Upper lobe of right lung (tissue), 1 donor: ENCODE measurements around the gene MYADML2. TPM values are rescaled to one million over a fixed set of nuclear protein-coding genes. Genes with fewer than 3 reads are reported as not detected.
"Not testable (repeated sequence)": the region's sequence is repeated elsewhere in the genome, so short reads cannot be mapped to it uniquely, and the experiment has no call there.

Experiments
- ATAC-seq: fragments of 200-7000 bp; cut with Tn5 transposase; one replicate; pipeline ENCODE4 v1.9.1; 2020; ENCODE audit warnings: mild to moderate bottlenecking, moderate library complexity
- DNase-seq: peaks from one replicate; pipeline ENCODE4 v3.0.0-alpha.2; 2020
- H3K27ac ChIP-seq: fragments of 200-600 bp; one replicate; pipeline ENCODE4 v1.8.0; 2022
- H3K27me3 ChIP-seq: fragments of 200-600 bp; one replicate; pipeline ENCODE4 v1.8.0; 2022; ENCODE audit warnings: mild to moderate bottlenecking
- H3K36me3 ChIP-seq: fragments of 200-600 bp; one replicate; pipeline ENCODE4 v1.8.0; 2022
- H3K4me1 ChIP-seq: fragments of 200-600 bp; one replicate; pipeline ENCODE4 v1.8.0; 2022
- H3K4me3 ChIP-seq: fragments of 200-600 bp; one replicate; pipeline ENCODE4 v1.8.0; 2022; ENCODE audit warnings: mild to moderate bottlenecking
- H3K9me3 ChIP-seq: fragments of 200-600 bp; one replicate; pipeline ENCODE4 v1.8.0; 2022
- intact Hi-C: fragments of 100-400 bp; cut with DNase I; formaldehyde crosslinking; loops from one replicate; pipeline ENCODE4 v1.11.0; 2022
- total RNA-seq: library from RNA; stranded (reverse); fragmentation: NEBNext Ultra II Directional; extraction: Animal tissue kit (Norgen Biotek cat#: 25700); gene quantifications from one replicate; pipeline ENCODE4 v1.2.1, GENCODE V29; 2021
- TF ChIP-seq, protein P1 (sequence below): fragments of 200-600 bp; IDR thresholded peaks from one replicate; pipeline ENCODE4 v1.8.0; 2022; ENCODE audit warnings: antibody characterized with exemption
- donor health status: DM: no; HTN: yes; CAD: no; lungs with severe emphysema.

Gene MYADML2
- total RNA-seq, 1 donor from 2014 or later: not detected

DNA sequence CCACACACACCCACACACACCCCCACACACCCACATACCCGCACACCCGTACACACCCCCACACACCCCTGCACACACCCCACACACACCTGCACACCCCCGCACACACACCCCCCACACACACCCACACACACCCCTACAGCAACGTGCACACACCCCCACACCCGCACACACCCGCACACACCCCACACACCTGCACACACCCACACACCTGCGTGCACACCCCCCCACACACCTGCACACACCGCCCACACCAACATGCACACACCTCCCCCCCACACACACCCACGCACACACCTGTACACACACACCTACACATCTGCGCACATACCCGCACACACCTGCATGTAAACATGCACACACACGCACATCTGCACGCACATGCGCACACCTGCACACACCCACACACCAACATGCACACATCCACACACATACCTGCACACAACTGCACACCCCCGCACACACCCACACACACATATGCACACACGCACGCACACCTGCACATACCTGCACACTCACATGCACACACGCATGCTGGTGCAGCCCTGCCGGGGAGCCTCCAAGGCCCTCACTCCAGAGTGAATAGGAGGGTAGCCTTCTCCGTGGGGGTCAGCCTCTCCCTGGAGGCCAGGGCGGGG is 37.9 kb upstream of the MYADML2 start:
- intact Hi-C loops: no loop called here
- Histone ChIP-seq H3K4me3 (no peak overlapping the region), H3K4me1 (peaks cover 9% of the 10 kb centered on the region), H3K9me3 (no peaks in the 10 kb centered on the region), H3K27me3 (no peaks in the 10 kb centered on the region), H3K27ac (no peak overlapping the region), H3K36me3 (peaks cover 26% of the 10 kb centered on the region)
- TF ChIP-seq, protein P1, sequence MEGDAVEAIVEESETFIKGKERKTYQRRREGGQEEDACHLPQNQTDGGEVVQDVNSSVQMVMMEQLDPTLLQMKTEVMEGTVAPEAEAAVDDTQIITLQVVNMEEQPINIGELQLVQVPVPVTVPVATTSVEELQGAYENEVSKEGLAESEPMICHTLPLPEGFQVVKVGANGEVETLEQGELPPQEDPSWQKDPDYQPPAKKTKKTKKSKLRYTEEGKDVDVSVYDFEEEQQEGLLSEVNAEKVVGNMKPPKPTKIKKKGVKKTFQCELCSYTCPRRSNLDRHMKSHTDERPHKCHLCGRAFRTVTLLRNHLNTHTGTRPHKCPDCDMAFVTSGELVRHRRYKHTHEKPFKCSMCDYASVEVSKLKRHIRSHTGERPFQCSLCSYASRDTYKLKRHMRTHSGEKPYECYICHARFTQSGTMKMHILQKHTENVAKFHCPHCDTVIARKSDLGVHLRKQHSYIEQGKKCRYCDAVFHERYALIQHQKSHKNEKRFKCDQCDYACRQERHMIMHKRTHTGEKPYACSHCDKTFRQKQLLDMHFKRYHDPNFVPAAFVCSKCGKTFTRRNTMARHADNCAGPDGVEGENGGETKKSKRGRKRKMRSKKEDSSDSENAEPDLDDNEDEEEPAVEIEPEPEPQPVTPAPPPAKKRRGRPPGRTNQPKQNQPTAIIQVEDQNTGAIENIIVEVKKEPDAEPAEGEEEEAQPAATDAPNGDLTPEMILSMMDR: no peak
- ATAC-seq: no peak
- no peak for DNase-seq

DNA sequence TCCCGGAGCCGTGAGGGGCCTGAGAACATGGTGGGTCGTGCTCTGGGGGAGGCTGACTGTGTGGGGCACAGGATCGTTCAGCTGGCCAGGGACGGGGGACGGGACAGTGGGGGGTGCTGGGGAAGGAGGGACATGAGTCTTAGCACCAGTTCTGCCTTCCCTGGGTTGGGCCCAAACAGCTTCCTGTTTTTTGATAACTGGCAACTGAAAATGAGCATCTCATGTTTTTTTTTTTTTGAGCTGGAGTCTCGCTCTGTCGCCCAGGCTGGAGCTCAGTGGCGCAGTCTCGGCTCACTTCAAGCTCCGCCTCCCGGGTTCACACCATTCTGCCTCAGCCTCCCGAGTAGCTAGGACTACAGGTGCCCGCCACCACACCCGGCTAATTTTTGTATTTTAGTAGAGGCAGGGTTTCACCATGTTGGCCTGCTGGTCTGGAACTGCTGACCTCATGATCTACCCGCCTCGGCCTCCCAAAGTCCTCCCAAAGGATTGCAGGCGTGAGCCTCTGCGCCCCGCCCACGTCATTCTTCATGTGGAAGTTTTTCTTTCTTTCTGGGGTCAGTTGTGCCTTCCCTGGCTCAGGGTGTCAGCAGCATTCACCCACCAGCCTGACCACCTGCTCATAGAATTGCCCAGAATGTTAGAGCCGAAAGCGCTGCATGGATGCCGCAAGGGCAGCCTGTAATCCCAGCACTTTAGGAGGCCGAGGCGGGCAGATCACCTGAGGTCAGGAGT is 36.8 kb upstream of the MYADML2 start:
- no peak for DNase-seq
- peaks cover 26% of the 10 kb centered on the region for H3K36me3 ChIP-seq
- intact Hi-C loops: no loop called here

DNA sequence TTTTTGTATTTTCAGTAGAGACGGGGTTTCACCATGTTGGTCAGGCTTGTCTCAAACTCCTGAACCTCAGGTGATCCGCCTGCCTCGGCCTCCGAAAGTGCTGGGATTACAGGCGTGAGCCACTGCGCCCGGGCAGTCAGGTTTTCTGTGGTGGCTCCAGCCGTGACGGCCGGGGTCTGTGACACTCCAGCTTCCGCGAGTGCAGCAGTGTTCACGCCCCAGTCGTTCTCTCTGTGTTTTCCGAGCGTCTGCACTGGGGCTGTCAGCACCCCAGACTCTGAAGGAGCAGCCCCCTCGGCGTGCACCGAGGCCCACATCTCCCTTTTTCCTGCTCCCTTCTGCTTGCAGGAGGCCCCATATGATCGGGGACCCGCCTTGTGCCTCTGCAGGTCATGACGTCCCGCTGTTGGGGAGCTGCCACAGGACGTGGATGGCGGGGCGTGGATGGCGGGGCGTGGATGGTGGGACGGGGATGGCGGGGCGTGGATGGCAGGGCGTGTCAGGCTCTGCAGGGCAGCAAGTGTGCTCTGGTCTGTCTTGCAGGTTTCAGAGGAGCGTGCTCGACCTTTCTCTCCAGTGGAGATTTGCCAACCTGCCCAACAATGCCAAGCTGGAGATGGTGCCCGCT is 36.1 kb upstream of the MYADML2 start:
- H3K9me3 ChIP-seq: no peaks in the 10 kb centered on the region
- ATAC-seq (no peak), DNase-seq (no peak)
- H3K27ac ChIP-seq: no peak overlapping the region
- intact Hi-C loops: no loop called here
- H3K4me3 ChIP-seq: no peak overlapping the region
- peaks cover 16% of the 10 kb centered on the region for H3K4me1 ChIP-seq
- no peaks in the 10 kb centered on the region for H3K27me3 ChIP-seq
- TF ChIP-seq, protein P1: no peak
- peaks cover 26% of the 10 kb centered on the region for H3K36me3 ChIP-seq

More for the DNA sequence above, 36.8 kb upstream of the MYADML2 start:
- Histone ChIP-seq H3K27me3 (no peaks in the 10 kb centered on the region), H3K4me3 (no peak overlapping the region), H3K4me1 (peaks cover 11% of the 10 kb centered on the region), H3K9me3 (no peaks in the 10 kb centered on the region), H3K27ac (no peak overlapping the region)
- ATAC-seq: no peak
- TF ChIP-seq, protein P1: no peak

DNA sequence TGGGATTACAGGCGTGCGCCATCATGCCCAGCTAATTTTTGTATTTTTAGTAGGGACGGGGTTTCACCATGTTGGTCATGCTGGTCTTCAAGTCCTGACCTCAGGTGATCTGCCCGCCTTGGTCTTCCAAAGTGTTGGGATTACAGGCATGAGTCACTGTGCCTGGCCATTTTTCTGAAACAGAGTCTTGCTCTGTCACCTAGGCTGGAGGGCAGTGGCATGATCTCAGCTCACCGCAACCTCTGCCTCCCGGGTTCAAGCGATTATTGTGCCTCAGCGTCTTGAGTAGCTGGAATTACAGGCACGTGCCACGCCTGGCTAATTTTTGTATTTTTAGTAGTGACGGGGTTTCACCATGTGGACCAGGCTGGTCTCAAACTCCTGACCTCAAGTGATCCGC is 34.5 kb upstream of the MYADML2 start:
- H3K27me3 ChIP-seq, H3K9me3 ChIP-seq, intact Hi-C loops, H3K27ac ChIP-seq, ATAC-seq, H3K4me3 ChIP-seq, DNase-seq: not testable (repeated sequence)
- H3K36me3 ChIP-seq: peaks cover 24% of the 10 kb centered on the region
- peaks cover 22% of the 10 kb centered on the region for H3K4me1 ChIP-seq

DNA sequence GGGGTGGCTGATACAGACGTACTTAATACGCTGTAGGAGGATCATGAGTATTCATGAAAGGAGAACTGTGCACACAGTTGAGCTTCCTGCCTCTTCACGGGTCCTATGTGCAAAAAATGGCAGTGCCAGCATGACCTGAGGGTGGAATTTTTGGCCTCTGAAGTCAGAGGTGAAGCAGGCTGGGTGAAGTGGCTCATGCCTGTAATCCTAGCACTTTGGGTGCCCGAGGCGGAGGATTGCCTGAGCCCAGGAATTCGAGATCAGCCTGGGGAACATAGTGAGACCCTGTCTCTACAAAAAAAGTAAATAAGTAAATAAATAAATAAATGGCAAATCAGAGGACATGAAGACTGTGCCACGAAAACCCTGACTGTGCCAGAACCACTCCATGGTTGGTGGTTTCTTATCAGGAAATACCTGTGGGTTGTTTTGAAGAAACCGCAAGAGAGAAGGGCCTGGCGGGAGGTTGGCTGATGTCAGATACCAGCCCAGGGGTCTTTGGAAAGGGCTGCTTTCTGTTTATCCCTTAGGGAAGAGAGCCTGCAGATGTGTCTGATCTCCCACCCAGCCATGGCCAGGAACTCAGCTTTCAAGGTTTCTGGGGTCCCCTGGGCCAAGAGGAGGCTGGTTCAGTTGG is 33.8 kb upstream of the MYADML2 start:
- Histone ChIP-seq H3K4me1 (peaks cover 25% of the 10 kb centered on the region), H3K27ac (no peak overlapping the region), H3K9me3 (no peaks in the 10 kb centered on the region), H3K4me3 (no peak overlapping the region), H3K27me3 (no peaks in the 10 kb centered on the region), H3K36me3 (peaks cover 17% of the 10 kb centered on the region)
- intact Hi-C loops: no loop called here
- ATAC-seq: peak; percentile 9
- DNase-seq: no peak
- TF ChIP-seq, protein P1: no peak

DNA sequence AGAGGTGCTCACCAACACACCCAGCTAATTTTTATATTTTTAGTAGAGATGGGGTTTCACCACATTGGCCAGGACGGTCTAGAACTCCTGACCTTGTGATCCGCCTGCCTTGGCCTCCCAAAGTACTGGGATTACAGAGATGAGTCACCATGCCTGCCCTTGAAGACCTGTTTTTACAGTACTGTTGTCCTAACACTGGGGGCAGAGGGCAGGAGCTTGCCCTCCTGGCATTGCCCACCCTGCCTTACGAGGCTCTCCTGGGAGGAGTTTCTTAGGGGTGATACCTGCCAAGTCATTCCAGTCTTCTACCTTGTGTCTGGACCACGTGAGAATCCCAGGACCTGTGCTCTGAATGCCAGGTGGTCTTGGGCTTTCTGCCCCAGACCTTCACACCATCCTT is 33.1 kb upstream of the MYADML2 start:
- Histone ChIP-seq H3K27me3 (no peaks in the 10 kb centered on the region), H3K4me3 (no peak overlapping the region), H3K27ac (no peak overlapping the region), H3K9me3 (no peaks in the 10 kb centered on the region), H3K36me3 (peaks cover 10% of the 10 kb centered on the region), H3K4me1 (peaks cover 25% of the 10 kb centered on the region)
- DNase-seq: no peak
- intact Hi-C loops: no loop called here
- TF ChIP-seq, protein P1: no peak
- ATAC-seq: no peak
